ENCODE measurements around the gene ENDOU. TPM values are rescaled to one million over a fixed set of nuclear protein-coding genes. Genes with fewer than 3 reads are reported as not detected.

ENDOU gene
- total and polyA plus RNA-seq, 10 donors = 0.05 to 0.92 (median 0.24) TPM; not detected in 4

GRCh38 chr12:47714826-47715386 is 10.4 kb downstream of the ENDOU start:
- WGBS, 5 donors = 39 to 52% (median 44%) methylated on average over 5 of the region's 5 CpGs
- H3K4me3 ChIP-seq = no peak overlapping the region
- no peak for DNase-seq
- H3K36me3 ChIP-seq = peaks cover 0 to 16% (median 0%) of the 10 kb centered on the region in 6 donors
- H3K27me3 ChIP-seq (replicated peaks in 1 of 7) = no peaks in the 10 kb centered on the region
- no peaks in the 10 kb centered on the region for H3K9me3 ChIP-seq
- TF ChIP-seq POLR2AphosphoS5 (IDR thresholded peaks at IDR 0.05) = no peak
- no peak for TF ChIP-seq POLR2A (IDR thresholded peaks at IDR 0.05)
- no peak for TF ChIP-seq CTCF (IDR thresholded peaks at IDR 0.05 in 8 of 11, conservative IDR thresholded peaks at IDR 0.05 in 3 of 11)
- H3K4me1 ChIP-seq = peaks cover 20 to 64% (median 37%) of the 10 kb centered on the region in 6 donors
- intact Hi-C loops (cut with DNase I; ENCODE audit: low total_unique reads) = loop anchor here (5.0 to 10.0 kb wide), 3 partner anchors 52 to 450 kb away; no protein-coding TSS in a partner anchor
- peak overlapping the region in 2 of 8 donors; percentile 9 to 27 for H3K27ac ChIP-seq

- DNase-seq = no peak
- 89 to 96% (median 90%) methylated on average over 6 of the region's 6 CpGs for WGBS, 5 donors
- H3K4me3 ChIP-seq = no peak overlapping the region
- H3K36me3 ChIP-seq = peaks cover 0 to 7% (median 0%) of the 10 kb centered on the region in 6 donors
- no peaks in the 10 kb centered on the region for H3K9me3 ChIP-seq
- intact Hi-C loops (cut with DNase I; ENCODE audit: low total_unique reads) = loop anchor here (10.0 kb wide), 1 partner anchor 453 kb away; no protein-coding TSS in a partner anchor
- TF ChIP-seq CTCF (IDR thresholded peaks at IDR 0.05 in 8 of 11, conservative IDR thresholded peaks at IDR 0.05 in 3 of 11) = no peak
- no peak for TF ChIP-seq POLR2A (IDR thresholded peaks at IDR 0.05)
- TF ChIP-seq POLR2AphosphoS5 (IDR thresholded peaks at IDR 0.05) = no peak
- no peak overlapping the region for H3K27ac ChIP-seq
- H3K27me3 ChIP-seq (replicated peaks in 1 of 7) = no peaks in the 10 kb centered on the region
- peaks cover 21 to 76% (median 52%) of the 10 kb centered on the region in 6 donors for H3K4me1 ChIP-seq
These were observed 13.1 kb downstream of the ENDOU start for GRCh38 chr12:47712171-47712570.

- TF ChIP-seq POLR2AphosphoS5 (IDR thresholded peaks at IDR 0.05) (no peak), CTCF (IDR thresholded peaks at IDR 0.05 in 8 of 11, conservative IDR thresholded peaks at IDR 0.05 in 3 of 11) (no peak), POLR2A (IDR thresholded peaks at IDR 0.05) (no peak)
- Histone ChIP-seq H3K27me3 (replicated peaks in 1 of 7) (no peaks in the 10 kb centered on the region), H3K9me3 (no peaks in the 10 kb centered on the region), H3K4me1 (peaks cover 22 to 76% (median 53%) of the 10 kb centered on the region in 6 donors), H3K27ac (no peak overlapping the region), H3K4me3 (no peak overlapping the region), H3K36me3 (peaks cover 0 to 7% (median 0%) of the 10 kb centered on the region in 6 donors)
- DNase-seq = no peak
- WGBS, 5 donors = 86 to 100% (median 90%) methylated on average over 5 of the region's 5 CpGs
- intact Hi-C loops (cut with DNase I; ENCODE audit: low total_unique reads) = loop anchor here (10.0 kb wide), 1 partner anchor 453 kb away; no protein-coding TSS in a partner anchor
These were observed 13.8 kb downstream of the ENDOU start for GRCh38 chr12:47711448-47711847.

GRCh38 chr12:47710278-47710677 is 15.0 kb downstream of the ENDOU start:
- Histone ChIP-seq H3K27ac (peak overlapping the region in 5 of 8 donors; percentile 14 to 98 (median 62)), H3K9me3 (no peaks in the 10 kb centered on the region), H3K4me1 (peaks cover 19 to 67% (median 48%) of the 10 kb centered on the region in 6 donors), H3K36me3 (peaks cover 0 to 7% (median 0%) of the 10 kb centered on the region in 6 donors), H3K27me3 (replicated peaks in 1 of 7) (no peaks in the 10 kb centered on the region), H3K4me3 (no peak overlapping the region)
- intact Hi-C loops (cut with DNase I; ENCODE audit: low total_unique reads) = loop anchor here (10.0 kb wide), 1 partner anchor 455 kb away; no protein-coding TSS in a partner anchor
- DNase-seq = no peak
- TF ChIP-seq POLR2AphosphoS5 (IDR thresholded peaks at IDR 0.05) = no peak
- TF ChIP-seq POLR2A (IDR thresholded peaks at IDR 0.05) = no peak
- no peak for TF ChIP-seq CTCF (IDR thresholded peaks at IDR 0.05 in 8 of 11, conservative IDR thresholded peaks at IDR 0.05 in 3 of 11)
